Measurements from ENCODE around the gene RELA. TPM values are rescaled to one million over a fixed set of nuclear protein-coding genes. Genes with fewer than 3 reads are reported as not detected.

The RELA gene
- polyA plus RNA-seq, 2 of the 4 experiments (the other 2 are of a cell fraction), result 28.9 to 55.1 TPM

GRCh38 chr11:65641297-65642013 is 21.3 kb downstream of the RELA start:
- Histone ChIP-seq H3K4me3 (no peak overlapping the region), H3K9me3 (no peaks in the 10 kb centered on the region), H3K4me2 (no peak overlapping the region), H3K27ac (no peak overlapping the region), H3K4me1 (peaks cover 32% of the 10 kb centered on the region)
- ChIA-PET CTCF (interaction anchor here (0.6 to 8.2 kb wide), 6 partner anchors 11 to 247 kb away, joined by 3 to 54 read pairs (median 3); no protein-coding TSS in a partner anchor), POLR2A (no interaction called here)
- DNase-seq (ENCODE audit: low read depth in 1 of 2, low spot score in 1 of 2) (no peak), ATAC-seq (no peak), FAIRE-seq (no peak)
- 91% methylated on average over 16 of the region's 16 CpGs for WGBS (ENCODE audit: missing lambda C conversion rate)
- TF ChIP-seq CHD4 (IDR thresholded peaks at IDR 0.05; ENCODE audit: borderline replicate concordance) (no peak), MAFK (IDR thresholded peaks at IDR 0.05; ENCODE audit: partially characterized antibody) (no peak), EP300 (IDR thresholded peaks at IDR 0.05) (no peak), NPAS2 (CRISPR knock-in tag; IDR thresholded peaks at IDR 0.05; ENCODE audit: borderline replicate concordance) (no peak), FOSB (CRISPR knock-in tag; IDR thresholded peaks at IDR 0.05) (no peak), ATOH8 (CRISPR knock-in tag; IDR thresholded peaks at IDR 0.05; ENCODE audit: low read depth) (no peak), POLR2A (IDR thresholded peaks at IDR 0.05; ENCODE audit: low read length) (no peak), PHF8 (IDR thresholded peaks at IDR 0.05; ENCODE audit: borderline replicate concordance, low read depth) (no peak), HOXB5 (CRISPR knock-in tag; IDR thresholded peaks at IDR 0.05) (no peak), CBX2 (IDR thresholded peaks at IDR 0.05; ENCODE audit: borderline replicate concordance, low read depth) (no peak), EHMT2 (IDR thresholded peaks at IDR 0.05; ENCODE audit: low read depth) (no peak), HOXA7 (CRISPR knock-in tag; IDR thresholded peaks at IDR 0.05) (no peak), PBX3 (IDR thresholded peaks at IDR 0.05) (no peak), FOSL2 (IDR thresholded peaks at IDR 0.05) (no peak), FOSL2 (CRISPR knock-in tag; IDR thresholded peaks at IDR 0.05) (no peak), FOXS1 (CRISPR knock-in tag; IDR thresholded peaks at IDR 0.05) (no peak)

GRCh38 chr11:65640483-65641296 is 22.0 kb downstream of the RELA start:
- FAIRE-seq, result no peak
- CTCF ChIA-PET, result interaction anchor here (1.2 to 8.2 kb wide), 2 partner anchors 16 to 28 kb away, joined by 3 to 54 read pairs; no protein-coding TSS in a partner anchor

More at GRCh38 chr11:65640483-65641296, 22.0 kb downstream of the RELA start:
- WGBS (ENCODE audit: missing lambda C conversion rate), result 90% methylated on average over 18 of the region's 35 CpGs
- no peak overlapping the region for H3K4me3 ChIP-seq
- TF ChIP-seq NPAS2 (CRISPR knock-in tag; IDR thresholded peaks at IDR 0.05; ENCODE audit: borderline replicate concordance) (no peak), MAX (IDR thresholded peaks at IDR 0.05) (no peak), NR3C1 (IDR thresholded peaks at IDR 0.05) (no peak)
- no peaks in the 10 kb centered on the region for H3K9me3 ChIP-seq
- H3K4me1 ChIP-seq, result peaks cover 32% of the 10 kb centered on the region
- no peak for DNase-seq (ENCODE audit: low read depth in 1 of 2, low spot score in 1 of 2)
- no peak overlapping the region for H3K27ac ChIP-seq
- no peak for ATAC-seq
- H3K4me2 ChIP-seq, result no peak overlapping the region
- POLR2A ChIA-PET, result no interaction called here
